ENCODE data around the gene TIRAP. TPM values are rescaled to one million over a fixed set of nuclear protein-coding genes. Genes with fewer than 3 reads are reported as not detected.

TIRAP gene
- total RNA-seq, 1 donor from 2014 or later = 10.0 TPM

DNA sequence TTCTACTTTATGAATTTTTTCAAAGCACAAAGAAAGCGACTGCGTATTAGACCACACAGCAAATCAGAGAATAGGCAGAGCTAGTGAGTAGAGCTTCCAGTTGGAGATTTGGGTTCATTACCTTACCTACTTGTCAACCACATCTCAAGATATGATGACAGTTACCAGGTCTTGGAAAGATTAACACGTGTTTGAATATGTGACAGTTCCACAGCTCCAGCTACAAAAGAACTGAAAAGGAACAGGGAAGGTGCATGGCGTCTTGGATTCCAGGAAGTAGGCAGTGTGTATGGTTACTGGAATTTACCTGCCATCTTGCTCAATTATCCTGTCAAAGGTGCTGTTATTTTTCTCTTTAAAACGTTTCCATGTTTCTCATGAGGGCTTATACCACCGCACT lies 5.3 kb downstream of the TIRAP start:
- H3K4me3 Mint-ChIP-seq = no peak overlapping the region
- H3K27ac Mint-ChIP-seq = no peak overlapping the region
- TF ChIP-seq, protein P1, sequence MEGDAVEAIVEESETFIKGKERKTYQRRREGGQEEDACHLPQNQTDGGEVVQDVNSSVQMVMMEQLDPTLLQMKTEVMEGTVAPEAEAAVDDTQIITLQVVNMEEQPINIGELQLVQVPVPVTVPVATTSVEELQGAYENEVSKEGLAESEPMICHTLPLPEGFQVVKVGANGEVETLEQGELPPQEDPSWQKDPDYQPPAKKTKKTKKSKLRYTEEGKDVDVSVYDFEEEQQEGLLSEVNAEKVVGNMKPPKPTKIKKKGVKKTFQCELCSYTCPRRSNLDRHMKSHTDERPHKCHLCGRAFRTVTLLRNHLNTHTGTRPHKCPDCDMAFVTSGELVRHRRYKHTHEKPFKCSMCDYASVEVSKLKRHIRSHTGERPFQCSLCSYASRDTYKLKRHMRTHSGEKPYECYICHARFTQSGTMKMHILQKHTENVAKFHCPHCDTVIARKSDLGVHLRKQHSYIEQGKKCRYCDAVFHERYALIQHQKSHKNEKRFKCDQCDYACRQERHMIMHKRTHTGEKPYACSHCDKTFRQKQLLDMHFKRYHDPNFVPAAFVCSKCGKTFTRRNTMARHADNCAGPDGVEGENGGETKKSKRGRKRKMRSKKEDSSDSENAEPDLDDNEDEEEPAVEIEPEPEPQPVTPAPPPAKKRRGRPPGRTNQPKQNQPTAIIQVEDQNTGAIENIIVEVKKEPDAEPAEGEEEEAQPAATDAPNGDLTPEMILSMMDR (IDR thresholded peaks at IDR 0.05; ENCODE audit: unreplicated experiment) = no peak
- peaks cover 14% of the 10 kb centered on the region for H3K4me1 Mint-ChIP-seq
- DNase-seq (ENCODE audit: low spot score in 2 of 2, unreplicated experiment in 2 of 2) = no peak
- H3K36me3 Mint-ChIP-seq = peaks cover 6% of the 10 kb centered on the region
- no peaks in the 10 kb centered on the region for H3K9me3 Mint-ChIP-seq
- no peaks in the 10 kb centered on the region for H3K27me3 Mint-ChIP-seq (ENCODE audit: low read depth)

DNA sequence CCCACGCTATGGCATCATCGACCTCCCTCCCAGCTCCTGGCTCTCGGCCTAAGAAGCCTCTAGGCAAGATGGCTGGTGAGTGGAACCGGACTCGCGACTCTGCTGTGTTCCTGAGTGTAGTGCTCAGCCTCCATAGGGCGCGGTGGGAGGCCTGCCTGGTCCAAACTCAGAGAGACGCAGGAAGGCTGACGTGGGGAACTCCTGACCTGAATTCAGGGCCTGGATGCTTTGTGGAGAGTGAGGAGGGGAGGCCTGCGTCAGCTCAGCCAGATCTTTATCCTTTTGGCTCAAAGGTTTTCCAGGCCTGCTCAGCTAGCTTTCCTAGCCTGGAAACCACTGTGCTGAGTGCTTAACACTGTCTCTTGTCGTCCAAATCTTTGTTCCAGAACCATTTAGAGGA lies 8.0 kb downstream of the TIRAP start:
- TF ChIP-seq, protein P1 (IDR thresholded peaks at IDR 0.05; ENCODE audit: unreplicated experiment) = no peak

DNA sequence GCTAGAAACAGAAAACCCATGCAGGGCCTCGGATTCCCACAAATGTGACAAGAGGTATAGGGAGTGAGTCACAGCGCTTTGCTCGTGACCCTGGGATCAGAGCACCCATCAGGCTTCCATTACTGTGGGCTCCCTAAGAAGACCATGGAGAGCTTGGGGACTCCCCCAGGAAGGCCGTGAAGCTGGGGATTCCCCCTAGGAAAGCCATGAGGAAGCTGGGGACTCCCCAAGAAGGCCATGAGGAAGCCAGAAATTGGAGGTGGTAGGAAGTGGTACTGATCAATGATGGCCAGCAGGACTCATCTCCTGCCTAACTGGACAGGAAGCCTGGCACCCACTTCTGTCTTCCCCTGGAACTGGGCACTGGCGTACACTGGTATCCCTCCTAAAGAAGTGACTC lies 10.8 kb downstream of the TIRAP start:
- TF ChIP-seq, protein P1 (IDR thresholded peaks at IDR 0.05; ENCODE audit: unreplicated experiment) = no peak
- no peaks in the 10 kb centered on the region for H3K4me1 Mint-ChIP-seq
- no peak overlapping the region for H3K4me3 Mint-ChIP-seq
- peaks cover 21% of the 10 kb centered on the region for H3K36me3 Mint-ChIP-seq
- no peak overlapping the region for H3K27ac Mint-ChIP-seq
- H3K27me3 Mint-ChIP-seq (ENCODE audit: low read depth) = no peaks in the 10 kb centered on the region
- DNase-seq (ENCODE audit: low spot score in 2 of 2, unreplicated experiment in 2 of 2) = no peak
- no peaks in the 10 kb centered on the region for H3K9me3 Mint-ChIP-seq

More for the DNA sequence above, 8.0 kb downstream of the TIRAP start:
- H3K36me3 Mint-ChIP-seq = peaks cover 17% of the 10 kb centered on the region
- H3K27me3 Mint-ChIP-seq (ENCODE audit: low read depth) = no peaks in the 10 kb centered on the region
- no peak overlapping the region for H3K27ac Mint-ChIP-seq
- H3K4me1 Mint-ChIP-seq = no peaks in the 10 kb centered on the region
- no peak for DNase-seq (ENCODE audit: low spot score in 2 of 2, unreplicated experiment in 2 of 2)
- no peak overlapping the region for H3K4me3 Mint-ChIP-seq
- no peaks in the 10 kb centered on the region for H3K9me3 Mint-ChIP-seq

DNA sequence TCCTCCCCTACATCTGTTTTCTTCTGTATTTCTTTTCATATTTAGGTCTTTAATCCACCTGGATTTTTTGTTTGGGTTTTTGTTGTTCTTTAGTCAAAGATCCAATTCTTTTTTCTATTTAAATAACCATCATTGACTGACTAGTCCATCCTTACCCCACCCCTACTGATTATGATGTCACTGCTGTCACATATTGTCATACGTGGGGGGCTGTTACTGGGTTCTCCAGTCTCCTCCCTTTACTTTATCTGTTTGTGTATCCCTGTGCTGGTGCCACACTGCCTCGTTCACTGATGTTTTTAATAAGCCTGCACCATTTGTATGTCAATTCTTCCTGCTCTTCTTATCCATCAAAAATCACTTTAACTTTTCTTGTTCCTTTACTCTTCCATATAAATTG lies 14.1 kb downstream of the TIRAP start:
- Mint-ChIP-seq H3K36me3 (peaks cover 24% of the 10 kb centered on the region), H3K4me1 (no peaks in the 10 kb centered on the region), H3K9me3 (no peaks in the 10 kb centered on the region), H3K27me3 (ENCODE audit: low read depth) (no peaks in the 10 kb centered on the region), H3K4me3 (no peak overlapping the region), H3K27ac (no peak overlapping the region)
- DNase-seq (ENCODE audit: low spot score in 2 of 2, unreplicated experiment in 2 of 2) = no peak
- TF ChIP-seq, protein P1 (IDR thresholded peaks at IDR 0.05; ENCODE audit: unreplicated experiment) = no peak

DNA sequence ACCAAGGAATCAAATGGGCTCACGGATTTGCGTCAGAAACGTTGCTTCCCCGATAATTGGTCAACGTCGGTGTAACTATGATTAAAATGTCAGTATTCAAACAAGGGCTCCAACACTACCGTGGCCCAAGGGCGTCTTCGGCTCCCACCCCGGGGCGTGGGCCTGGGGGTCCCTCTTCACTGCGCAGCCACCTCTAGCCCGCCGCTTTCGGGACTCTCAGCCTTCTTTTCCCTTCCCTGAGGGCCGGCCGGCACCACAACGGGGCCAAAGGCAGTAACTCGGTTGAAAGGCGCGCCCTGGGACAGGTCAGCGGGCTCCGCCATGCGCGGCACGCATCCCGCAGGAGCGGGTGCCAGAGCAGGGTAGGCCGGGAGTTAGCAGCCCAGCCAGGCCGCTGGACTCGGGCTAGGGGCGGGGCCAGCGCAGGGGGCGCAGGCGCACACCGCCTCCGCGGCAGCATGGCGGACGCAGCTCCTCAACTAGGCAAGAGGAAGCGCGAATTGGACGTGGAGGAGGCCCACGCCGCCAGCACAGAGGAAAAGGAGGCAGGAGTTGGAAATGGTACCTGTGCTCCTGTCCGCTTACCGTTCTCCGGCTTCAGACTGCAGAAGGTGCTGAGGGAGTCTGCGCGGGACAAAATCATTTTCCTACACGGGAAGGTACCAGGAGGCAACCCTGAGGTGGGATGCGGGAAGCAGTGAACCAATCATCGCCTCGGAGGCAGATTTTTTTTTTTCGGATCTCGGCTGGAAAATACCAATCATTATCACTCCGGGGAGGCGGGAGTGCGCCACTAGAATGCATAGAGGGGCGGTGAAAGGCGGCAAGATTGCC lies 20.9 kb downstream of the TIRAP start, which contains the start of gene DCPS:
Gene DCPS (plus strand): TSS at position 438 of the 834 bp plus-strand sequence. CDS start 21 bp downstream, at position 459.
- H3K27ac Mint-ChIP-seq = peak within 1 kb of the TSS; percentile 97
- H3K4me1 Mint-ChIP-seq = peaks cover 25% of the 10 kb centered on the region
- DNase-seq (ENCODE audit: low spot score in 2 of 2, unreplicated experiment in 2 of 2) = peak; percentile 85 to 94
- no peaks in the 10 kb centered on the region for H3K27me3 Mint-ChIP-seq (ENCODE audit: low read depth)
- H3K4me3 Mint-ChIP-seq = peak within 1 kb of the TSS; percentile 89
- H3K9me3 Mint-ChIP-seq = no peaks in the 10 kb centered on the region
- TF ChIP-seq, protein P1 (IDR thresholded peaks at IDR 0.05; ENCODE audit: unreplicated experiment) = no peak
- H3K36me3 Mint-ChIP-seq = peaks cover 7% of the 10 kb centered on the region
